HG02970 (cell line): ENCODE measurements around the gene EFNA5.

Experiments used
- ATAC-seq: cut with Tn5 transposase; IDR thresholded peaks from one replicate; pipeline ENCODE4 v1.9.1; 2021; ENCODE audit warnings: mild to moderate bottlenecking, moderate library complexity, moderate number of reproducible peaks; ENCODE audit not compliant: unreplicated experiment, low FRiP score

The EFNA5 gene

DNA sequence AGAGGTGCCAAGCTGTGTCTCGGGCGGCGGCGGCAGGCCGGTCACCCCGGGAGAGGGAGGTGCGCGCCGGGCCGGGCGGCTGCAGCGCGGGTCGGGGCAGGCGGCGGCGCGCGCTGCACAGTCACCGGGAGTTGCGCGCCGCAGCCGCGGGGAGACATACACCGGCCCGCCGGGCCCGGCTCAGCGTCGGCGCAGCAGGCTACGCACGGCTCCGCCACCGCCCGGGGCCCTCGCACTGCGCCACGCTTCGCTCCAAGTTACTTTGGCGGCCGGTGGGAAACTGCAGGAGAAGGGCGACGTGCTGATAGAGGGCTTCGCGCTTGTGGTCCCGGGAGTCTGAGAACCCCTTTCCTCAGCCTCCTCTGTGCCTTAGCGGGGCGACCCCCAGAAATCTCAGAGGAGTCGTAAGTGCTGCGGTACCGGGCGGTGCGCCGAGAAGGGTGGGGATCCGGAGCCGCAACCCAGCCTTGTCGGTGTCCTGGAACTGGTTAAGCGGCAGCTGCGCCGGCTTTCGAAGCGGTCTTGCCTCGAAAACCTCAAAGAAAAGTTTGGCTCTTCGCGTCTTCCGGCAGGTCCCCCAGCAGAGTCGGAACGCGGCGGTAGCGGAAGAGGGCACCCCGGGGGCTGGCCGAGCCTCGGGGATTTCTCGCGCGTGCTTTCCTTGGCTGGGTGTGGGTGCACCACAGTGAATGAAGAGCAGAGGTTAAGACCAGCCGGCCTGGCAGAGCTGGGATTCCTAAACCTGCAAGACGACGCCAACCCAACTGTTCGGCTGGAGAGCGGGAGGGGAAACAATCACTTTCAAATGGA lies at the start of gene EFNA5:
TSS of gene EFNA5 (minus strand) at position 6 of the 810 bp plus-strand sequence.
- ATAC-seq, result no peak

DNA sequence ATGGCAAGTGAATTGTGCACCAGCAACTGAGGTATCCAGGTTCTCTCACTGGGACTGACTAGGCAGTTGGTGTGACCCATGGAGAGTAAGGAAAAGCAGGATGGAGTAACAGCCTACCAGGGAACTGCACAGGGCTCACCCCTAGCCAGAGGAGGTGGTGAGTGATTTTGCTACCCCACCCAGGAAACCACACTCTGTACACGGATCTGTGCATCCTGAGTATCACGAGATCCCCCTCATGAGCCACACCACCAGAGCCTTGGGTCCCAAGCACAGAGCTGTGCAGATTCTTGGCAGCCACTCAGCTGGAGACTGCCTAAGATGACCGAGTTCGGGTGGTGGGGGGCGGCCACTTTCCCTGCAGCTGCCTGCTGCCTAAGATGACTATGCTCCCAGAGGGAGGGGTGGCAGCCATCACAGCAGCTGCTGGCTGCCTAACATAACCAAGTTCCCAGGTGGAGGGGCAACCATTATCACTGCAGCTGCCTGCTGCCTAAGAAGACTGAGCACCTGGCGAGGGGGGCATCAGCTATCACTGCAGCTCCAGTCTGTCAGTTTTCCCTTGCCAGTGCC lies 48.4 kb upstream of the EFNA5 start:
- ATAC-seq, result no peak

DNA sequence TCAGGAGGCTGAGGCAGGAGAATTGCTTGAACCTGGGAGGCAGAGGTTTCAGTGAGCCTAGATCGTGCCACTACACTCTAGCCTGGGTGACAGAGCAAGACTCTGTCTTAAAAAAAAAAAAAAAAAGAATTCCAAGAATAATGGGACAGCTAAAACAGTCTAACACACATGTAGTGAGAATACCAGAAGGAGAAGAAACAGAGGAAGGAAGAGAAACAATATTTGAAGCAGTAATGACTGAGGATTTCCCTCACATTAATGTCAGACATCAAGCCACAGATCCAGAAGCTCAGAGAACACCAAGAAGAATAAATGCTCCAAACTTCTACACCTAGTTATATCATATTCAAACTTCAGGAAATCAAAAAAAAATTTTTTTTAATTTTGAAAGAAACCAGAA lies 47.1 kb upstream of the EFNA5 start:
- no peak for ATAC-seq

DNA sequence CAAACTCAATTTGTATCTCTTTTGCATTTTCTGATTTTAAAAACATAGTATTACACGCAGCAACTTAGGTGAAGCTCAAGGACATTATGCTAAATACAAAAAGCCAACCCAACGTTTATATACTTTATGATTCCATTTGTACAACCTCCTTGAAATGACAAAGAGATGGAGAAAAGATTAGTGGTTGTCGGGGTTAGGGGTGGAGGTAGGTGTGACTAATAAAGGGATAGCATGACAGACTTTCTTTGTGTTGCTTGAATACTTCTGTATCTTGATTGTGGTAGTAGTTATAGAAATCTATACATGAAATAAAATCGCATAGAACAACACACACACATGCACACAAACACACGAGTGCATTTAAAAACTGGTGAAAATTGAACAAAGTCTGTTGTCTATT lies 42.5 kb upstream of the EFNA5 start:
- ATAC-seq, result no peak

DNA sequence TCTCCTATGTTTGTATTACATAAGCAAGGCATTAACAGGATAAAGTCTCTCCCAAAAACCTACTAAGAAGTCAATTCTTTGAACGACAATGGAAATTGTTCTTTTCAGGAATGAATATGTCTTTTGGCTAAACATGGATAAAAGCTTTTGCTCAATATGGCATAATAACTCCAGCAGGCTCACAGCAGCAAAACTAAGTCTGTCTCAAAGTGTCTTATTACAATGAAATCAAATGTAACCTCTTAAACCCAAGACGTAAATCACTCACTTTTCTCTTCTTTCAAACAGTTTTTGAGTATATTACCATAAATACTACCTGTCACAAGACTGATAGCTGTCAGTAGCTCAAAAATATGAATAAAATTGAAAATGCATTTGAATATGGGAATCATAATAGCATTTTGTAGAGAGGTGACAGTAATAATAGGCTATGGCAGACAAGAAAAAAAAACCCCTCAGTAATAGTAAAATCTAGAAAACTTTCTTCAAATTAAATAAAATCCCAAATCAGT lies 41.7 kb upstream of the EFNA5 start:
- no peak for ATAC-seq

DNA sequence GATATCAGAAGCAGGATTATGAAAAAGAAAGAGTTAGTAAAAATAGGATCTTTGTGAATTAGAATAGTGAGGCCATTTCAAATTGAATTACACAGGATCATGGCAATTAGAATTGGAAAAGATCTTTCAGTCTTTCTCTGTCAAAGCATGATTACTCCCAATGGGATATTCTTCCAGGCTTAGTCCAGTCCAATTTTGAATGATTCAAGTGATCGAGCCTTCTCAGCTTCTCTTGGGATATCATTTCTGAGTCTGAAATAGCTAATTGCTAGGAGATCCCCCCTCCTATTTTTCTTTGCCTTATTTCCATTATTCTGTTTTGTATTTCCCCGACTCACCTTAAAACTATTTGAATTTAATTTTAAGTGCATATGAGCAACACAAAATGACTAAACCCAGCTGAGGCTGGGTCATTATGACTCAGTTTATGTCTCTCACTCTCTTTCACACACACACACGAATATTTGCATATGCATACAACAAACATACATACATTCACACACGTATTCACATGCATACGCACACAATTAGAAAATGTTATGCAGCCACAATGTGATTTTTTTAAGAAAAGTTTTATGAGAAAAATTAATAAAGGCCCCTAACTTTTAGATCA lies 34.8 kb upstream of the EFNA5 start:
- no peak for ATAC-seq

DNA sequence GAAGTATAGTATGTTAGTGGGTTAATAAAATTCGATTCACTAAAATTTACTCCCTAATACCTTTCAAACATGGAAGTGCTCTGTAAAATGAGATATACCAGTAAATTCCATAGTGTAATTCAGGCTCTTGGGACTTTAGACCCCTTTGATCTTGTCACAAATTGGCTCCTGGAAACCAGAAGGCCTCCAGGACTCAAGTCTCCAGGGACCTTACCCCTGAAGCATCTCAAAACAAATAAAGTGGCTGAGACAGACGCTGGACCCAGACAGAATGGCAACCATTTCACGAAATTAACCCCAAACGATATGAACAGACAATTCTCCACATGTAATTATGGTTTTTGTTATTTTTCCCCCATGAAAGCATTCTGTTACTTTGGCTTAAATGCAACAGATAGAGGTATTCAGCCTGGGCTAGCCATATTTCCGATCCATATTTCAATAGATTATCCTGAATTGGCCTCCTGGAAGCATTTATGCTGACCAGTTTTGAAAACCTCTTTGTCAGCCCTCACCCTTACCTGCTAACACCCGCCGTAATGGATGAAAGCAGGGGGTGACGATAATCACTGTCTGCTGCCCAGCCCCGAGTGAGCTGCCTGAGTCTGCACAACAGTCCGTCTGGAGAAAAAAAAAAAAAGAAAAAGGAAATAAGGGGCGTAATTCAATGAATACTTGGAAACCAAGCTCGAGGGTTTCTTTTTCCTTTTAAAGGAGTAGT lies 34.1 kb upstream of the EFNA5 start:
- ATAC-seq, result no peak

DNA sequence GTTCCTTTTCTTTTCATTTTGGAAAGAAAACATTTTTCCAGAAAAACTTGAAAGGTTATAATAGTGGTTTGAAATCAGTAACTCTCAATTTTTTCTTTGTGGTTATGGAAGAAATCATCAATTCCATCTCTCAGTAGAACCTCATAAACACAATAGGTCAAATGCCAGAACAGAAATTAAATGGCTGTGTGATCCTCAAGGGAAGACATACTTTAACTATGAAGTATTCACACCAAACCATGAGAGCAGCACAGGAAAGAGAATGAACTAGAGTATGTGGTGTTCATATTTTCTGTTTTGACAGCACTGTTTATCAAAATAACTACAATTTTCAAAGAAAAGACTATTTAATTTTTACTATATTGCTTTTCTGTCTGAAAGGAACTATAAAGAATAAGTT lies 29.7 kb upstream of the EFNA5 start:
- no peak for ATAC-seq

DNA sequence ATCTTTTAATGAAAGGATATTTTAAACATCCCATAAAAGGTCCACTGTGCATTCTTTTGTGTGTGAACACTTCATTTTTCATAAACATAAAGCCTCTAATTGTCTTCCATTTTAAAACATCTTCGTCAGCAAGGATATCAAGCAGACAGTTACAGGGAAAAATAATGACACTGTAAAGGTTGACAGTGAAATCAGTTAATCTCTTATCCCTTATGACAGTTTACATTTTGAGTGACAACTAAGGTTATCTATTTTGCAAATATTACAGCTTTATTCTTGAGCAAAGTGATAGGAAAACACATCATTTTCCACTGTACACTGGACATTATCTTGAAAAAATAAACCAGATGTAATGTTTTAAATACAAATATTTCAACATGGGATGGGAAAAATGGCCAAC lies 28.7 kb upstream of the EFNA5 start:
- ATAC-seq, result no peak

DNA sequence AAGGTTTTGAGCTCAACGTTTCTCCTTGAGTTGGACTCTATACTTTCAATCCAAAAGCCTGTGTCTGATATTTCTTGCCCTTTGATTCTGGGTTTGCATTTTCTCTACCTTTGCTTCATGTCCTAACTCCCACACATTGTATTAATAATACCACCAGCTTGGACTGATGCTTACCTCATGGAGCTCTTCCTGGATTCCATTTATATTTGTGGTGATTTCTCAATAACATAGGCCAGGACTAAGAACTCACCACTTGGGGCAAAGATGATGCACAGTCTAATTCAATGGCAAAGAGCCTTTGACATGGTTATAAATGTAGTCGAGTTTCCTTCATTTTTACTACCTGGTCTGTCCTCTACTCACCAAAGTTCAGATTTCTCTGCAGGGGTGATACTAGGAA lies 27.5 kb upstream of the EFNA5 start:
- ATAC-seq, result no peak

DNA sequence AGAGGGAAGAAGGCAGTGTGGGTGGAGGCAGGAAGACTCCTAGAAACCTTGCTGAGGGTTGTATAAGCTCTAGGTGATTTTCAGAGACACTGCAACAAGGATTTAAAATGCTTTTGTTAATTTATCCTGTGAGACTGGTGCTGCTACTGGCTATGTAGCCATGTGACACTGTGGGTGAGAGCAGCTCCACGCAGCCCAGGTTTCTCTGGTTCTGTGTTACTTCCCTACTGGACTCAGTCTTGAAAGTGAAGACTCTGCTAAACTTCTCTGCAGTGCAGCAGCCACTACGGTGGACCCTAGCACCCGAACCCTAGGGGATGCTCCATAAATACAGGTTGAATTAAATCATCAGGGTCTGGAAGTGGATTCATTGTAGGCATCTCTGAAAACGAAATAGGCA lies 25.8 kb upstream of the EFNA5 start:
- ATAC-seq, result no peak

DNA sequence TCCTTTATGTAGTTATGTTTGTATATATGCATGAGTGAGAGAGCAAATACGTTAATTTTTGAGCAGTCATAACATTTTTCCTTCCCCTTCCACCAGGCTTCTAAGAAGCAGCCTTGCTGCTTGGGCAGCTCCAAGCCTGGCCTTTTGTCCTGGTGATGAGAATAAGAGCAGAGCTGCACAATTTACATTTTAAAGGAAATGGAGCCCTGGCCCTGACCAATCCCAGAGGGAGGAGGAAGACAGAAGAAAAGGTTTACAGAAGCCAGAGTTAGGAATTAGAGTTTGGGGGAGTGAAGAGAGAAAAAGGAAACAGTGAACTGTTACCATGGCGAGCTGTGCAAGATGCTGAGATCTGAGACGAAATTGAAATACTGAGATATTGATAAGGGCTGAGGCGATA lies 25.3 kb upstream of the EFNA5 start:
- no peak for ATAC-seq

DNA sequence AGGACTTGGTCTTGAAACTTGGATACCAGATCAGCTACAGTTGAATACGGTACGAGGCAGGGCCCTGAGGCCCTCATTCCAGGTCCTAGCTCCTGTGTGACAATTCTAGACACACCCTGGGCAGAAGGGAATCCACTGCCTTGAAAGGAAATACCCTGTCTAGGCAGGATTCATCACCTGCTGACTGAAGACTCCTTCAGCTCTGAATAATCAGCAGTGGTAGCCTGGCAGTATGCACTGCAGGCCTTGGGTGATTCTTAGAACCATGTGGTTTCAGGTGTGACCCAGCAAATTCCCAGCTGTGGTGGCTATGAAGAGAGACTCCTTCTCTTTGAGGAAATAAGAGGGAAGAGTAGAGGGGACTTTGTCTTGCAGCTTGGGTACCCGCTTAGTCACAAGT lies 17.2 kb upstream of the EFNA5 start:
- ATAC-seq, result no peak

DNA sequence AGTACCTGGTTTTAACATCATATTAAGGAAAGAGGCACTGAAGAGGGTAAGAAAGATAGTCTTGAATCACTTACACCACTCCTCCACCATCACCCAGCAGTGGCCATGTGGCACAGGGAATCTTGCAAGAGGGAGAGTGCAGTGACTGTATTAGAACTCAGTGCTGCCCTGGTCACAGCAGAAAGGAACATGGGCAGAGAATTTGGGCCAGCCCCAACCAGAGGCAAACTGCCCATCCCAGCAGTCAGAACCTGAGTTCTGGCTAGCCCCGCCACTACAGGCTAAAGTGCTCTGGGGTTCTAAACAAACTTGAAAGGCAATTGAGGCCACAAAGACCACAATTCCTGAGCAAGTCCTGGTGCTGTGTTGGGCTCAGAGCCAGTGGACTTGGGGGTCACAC lies 16.7 kb upstream of the EFNA5 start:
- no peak for ATAC-seq

DNA sequence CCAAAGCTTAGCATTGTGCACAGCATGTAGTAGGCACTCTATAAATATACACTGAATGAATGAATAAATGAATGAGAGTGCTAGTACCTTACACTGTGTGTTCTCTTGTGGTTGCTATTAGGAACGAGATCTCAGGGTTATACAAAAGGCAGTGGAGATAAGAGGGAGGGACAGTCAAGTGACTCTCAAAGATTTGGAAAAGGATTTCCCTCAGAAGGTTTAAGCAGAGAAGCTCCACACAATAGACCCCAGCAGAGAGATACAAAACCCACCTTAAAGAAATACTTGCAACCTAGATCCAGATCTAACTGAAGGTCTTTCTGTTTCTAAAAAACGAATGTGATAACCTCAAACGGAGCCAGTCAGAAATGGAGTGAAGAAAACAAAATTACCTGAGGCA lies 11.8 kb upstream of the EFNA5 start:
- no peak for ATAC-seq

DNA sequence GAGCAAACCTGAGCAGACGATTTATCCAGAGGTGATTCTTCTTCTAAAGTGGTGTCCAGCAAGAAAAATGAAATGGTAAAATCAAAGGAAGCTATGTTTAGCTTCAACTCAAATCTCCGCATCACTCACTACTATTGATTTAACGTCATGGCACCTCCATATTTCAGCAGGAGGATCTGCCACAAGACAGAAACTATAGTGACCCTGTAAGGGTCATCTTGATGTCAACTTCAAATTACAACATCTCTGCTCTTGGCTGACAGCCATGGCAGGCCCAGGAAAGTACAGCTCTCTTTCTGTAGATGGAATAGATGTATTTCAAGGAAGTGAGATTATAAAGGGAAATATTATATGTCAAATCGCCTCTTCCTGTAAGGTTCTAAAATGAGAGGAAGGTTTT lies 10.1 kb upstream of the EFNA5 start:
- ATAC-seq, result no peak

DNA sequence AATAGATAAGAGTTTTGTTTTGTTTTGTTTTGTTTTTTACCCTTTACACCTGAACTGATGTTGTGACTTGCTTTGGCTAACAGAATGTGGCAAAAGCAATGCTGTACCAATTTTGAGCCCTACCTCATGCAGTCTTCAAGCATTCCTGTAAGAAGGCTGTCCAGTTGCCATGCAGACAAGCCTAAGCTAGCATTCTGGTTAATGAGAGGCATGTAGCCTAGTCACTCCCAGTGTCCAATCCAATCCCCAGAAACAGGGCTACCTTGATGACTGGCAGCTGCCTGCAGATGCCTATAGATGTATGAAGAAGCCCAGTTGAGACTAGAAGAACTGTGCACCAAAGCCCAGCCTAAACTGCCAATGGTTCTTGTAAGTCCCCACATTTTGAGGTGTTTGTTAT lies 9.4 kb upstream of the EFNA5 start:
- no peak for ATAC-seq

DNA sequence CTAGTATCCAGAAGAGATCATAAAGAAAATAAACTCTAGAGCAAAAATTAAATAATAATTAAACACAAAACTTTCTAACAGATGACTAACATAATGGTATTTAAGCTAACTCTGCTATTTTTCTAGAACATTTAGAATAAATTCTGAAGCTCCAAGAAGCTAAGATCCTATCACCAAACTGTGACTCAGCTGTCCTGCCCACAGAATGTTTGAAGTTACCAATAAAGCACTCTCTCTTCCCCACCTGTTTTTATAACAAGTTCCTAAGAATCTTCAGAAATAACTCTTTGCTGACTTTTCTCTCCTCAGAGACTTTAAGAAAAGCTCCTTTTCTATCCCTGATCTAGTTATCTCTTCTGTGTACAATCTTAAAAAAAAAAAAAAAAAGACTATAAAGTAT lies 6.0 kb upstream of the EFNA5 start:
- ATAC-seq, result no peak

DNA sequence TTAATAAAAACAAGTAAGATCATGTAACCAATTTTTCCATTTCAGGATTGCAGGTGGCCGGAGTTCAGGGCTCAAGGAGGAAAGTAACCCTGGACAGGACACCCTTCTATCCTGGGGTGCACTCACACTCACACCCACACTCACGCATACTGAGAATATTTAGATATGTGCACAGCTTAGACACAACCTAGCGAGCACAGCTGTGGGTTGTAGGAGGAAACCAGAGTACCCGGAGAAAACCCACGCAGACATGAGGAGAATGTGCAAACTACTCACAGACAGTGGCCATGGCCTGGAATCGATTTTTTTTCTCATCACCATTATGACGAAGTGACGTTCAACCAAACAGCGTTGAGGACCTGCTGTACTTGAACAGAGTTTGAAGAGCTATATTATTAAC lies 4.5 kb upstream of the EFNA5 start:
- no peak for ATAC-seq

DNA sequence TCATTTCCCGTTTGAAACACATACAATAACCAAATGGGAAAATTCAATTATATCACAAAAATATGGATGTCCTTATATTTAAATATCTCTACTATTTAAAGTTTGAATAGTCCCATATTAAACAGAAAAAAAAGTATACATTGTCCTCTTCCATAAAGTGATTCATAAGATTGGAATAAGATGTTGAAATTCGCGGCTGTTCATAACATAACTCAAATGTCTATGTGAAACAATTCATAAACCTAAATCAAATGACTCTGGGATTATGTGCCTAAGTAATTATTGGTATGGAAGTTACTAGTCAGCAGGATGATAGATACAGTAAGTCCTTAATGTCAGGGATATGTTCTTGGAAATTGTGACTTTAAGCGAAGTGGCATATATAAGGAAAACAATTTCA lies 3.9 kb upstream of the EFNA5 start:
- ATAC-seq, result no peak
